HG02870 (cell line): ENCODE measurements around the gene VTCN1.
"Not testable (repeated sequence)": the region's sequence is repeated elsewhere in the genome, so short reads cannot be mapped to it uniquely, and the experiment has no call there.

Source experiments
- ATAC-seq: cut with Tn5 transposase; IDR thresholded peaks from one replicate; pipeline ENCODE4 v1.9.1; 2021; ENCODE audit warnings: mild to moderate bottlenecking, moderate library complexity; ENCODE audit not compliant: unreplicated experiment

The VTCN1 gene

GRCh38 chr1:117128323-117129079 is 82.2 kb downstream of the VTCN1 start:
- ATAC-seq: no peak

GRCh38 chr1:117127795-117128194 is 82.9 kb downstream of the VTCN1 start:
- no peak for ATAC-seq

- ATAC-seq: no peak
Observed at GRCh38 chr1:117124661-117125060, 86.1 kb downstream of the VTCN1 start.

GRCh38 chr1:117123274-117123673 is 87.5 kb downstream of the VTCN1 start:
- no peak for ATAC-seq

- no peak for ATAC-seq
Observed at GRCh38 chr1:117122330-117123025, 88.2 kb downstream of the VTCN1 start.

- ATAC-seq: peak; percentile 87
Observed at GRCh38 chr1:117121589-117122329, 89.0 kb downstream of the VTCN1 start, which contains the start of gene TRIM45. Gene TRIM45, minus strand, starts transcription at chr1:117121749. Its CDS starts 548 bp downstream, at chr1:117121201.

- ATAC-seq: no peak
Observed at GRCh38 chr1:117120774-117121588, 89.7 kb downstream of the VTCN1 start.

GRCh38 chr1:117119144-117119543 is 91.6 kb downstream of the VTCN1 start:
- not testable (repeated sequence) for ATAC-seq

GRCh38 chr1:117118137-117118536 is 92.6 kb downstream of the VTCN1 start:
- ATAC-seq: no peak

- no peak for ATAC-seq
Observed at GRCh38 chr1:117117697-117118096, 93.0 kb downstream of the VTCN1 start.

- ATAC-seq: no peak
Observed at GRCh38 chr1:117116784-117117130, 94.0 kb downstream of the VTCN1 start.

GRCh38 chr1:117116090-117116783 is 94.5 kb downstream of the VTCN1 start:
- ATAC-seq: no peak

- ATAC-seq: no peak
Observed at GRCh38 chr1:117114877-117115276, 95.8 kb downstream of the VTCN1 start.

- no peak for ATAC-seq
Observed at GRCh38 chr1:117113199-117113598, 97.5 kb downstream of the VTCN1 start.

GRCh38 chr1:117112047-117112717 is 98.5 kb downstream of the VTCN1 start:
- no peak for ATAC-seq

- no peak for ATAC-seq
Observed at GRCh38 chr1:117110774-117111173, 100.0 kb downstream of the VTCN1 start.

- no peak for ATAC-seq
Observed at GRCh38 chr1:117107364-117107763, 103.4 kb downstream of the VTCN1 start.

- ATAC-seq: no peak
Observed at GRCh38 chr1:117106478-117106877, 104.2 kb downstream of the VTCN1 start.

- ATAC-seq: no peak
Observed at GRCh38 chr1:117105722-117106121, 105.0 kb downstream of the VTCN1 start.

GRCh38 chr1:117104986-117105385 is 105.7 kb downstream of the VTCN1 start:
- ATAC-seq: no peak
